ENCODE measurements around the gene PLK2.

Gene PLK2

DNA sequence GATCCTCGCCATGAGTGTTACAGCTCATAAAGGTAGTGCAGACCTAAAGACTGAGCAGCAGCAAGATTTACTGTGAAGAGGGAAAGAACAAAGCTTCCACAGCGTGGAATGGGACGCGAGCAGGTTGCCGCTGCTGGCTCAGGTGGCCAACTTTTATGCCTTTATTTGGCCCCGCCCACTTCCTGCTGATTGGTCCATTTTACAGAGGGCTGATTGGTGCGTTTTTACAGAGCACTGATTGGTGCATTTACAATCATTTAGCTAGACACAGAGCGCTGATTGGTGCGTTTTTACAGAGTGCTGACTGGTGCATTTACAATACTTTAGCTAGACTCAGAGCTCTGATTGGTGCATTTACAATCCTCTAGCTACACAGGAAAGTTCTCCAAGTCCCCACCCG is 13.9 kb downstream of the PLK2 start:
- H3K4me3 Mint-ChIP-seq, result no peak overlapping the region
- H3K36me3 Mint-ChIP-seq (ENCODE audit: low read depth), result peaks cover 7% of the 10 kb centered on the region

GRCh38 chr5:58444805-58445204 is 15.1 kb downstream of the PLK2 start:
- Mint-ChIP-seq H3K27ac (no peak overlapping the region), H3K36me3 (ENCODE audit: low read depth) (peaks cover 4% of the 10 kb centered on the region), H3K4me3 (no peak overlapping the region), H3K27me3 (ENCODE audit: low read depth) (no peaks in the 10 kb centered on the region), H3K4me1 (no peaks in the 10 kb centered on the region), H3K9me3 (peaks cover 3% of the 10 kb centered on the region)
- TF ChIP-seq CTCF (IDR thresholded peaks at IDR 0.05; ENCODE audit: unreplicated experiment in 3 of 3), result no peak

More for the DNA sequence above, 13.9 kb downstream of the PLK2 start:
- no peak for TF ChIP-seq CTCF (IDR thresholded peaks at IDR 0.05; ENCODE audit: unreplicated experiment in 3 of 3)
- Mint-ChIP-seq H3K27ac (no peak overlapping the region), H3K27me3 (ENCODE audit: low read depth) (no peaks in the 10 kb centered on the region), H3K9me3 (peaks cover 3% of the 10 kb centered on the region), H3K4me1 (no peaks in the 10 kb centered on the region)

- Mint-ChIP-seq H3K36me3 (ENCODE audit: low read depth) (no peaks in the 10 kb centered on the region), H3K9me3 (peaks cover 3% of the 10 kb centered on the region), H3K4me3 (no peak overlapping the region), H3K27ac (no peak overlapping the region), H3K4me1 (no peaks in the 10 kb centered on the region), H3K27me3 (ENCODE audit: low read depth) (no peaks in the 10 kb centered on the region)
- TF ChIP-seq CTCF (IDR thresholded peaks at IDR 0.05; ENCODE audit: unreplicated experiment in 3 of 3), result no peak
Observed at GRCh38 chr5:58440901-58441460, 18.9 kb downstream of the PLK2 start.

DNA sequence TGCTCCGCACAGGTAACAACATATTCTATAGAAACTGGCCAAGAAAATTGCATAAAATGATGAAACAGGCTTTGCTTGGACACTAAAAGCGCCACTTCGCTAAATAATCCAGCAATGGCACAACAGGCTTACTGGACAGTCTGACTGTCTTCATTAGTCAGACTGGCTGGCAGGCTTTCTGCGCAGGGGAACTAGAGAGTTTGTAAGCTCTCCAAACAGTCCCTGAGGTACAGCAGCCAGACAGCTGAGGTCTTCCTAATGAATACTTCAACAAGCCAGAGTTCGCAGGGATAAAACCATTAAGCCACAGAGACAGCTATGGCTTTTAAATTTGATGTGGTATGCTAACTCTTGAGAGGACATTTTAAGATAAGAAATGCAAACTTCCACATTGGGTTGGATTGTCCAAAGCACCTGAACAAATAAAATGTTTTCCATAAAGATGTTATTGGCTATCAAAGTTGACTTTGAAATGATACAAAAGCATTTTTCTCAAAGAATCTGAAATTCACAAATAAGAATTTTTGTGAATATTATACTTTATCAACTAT is 20.7 kb downstream of the PLK2 start:
- TF ChIP-seq CTCF (IDR thresholded peaks at IDR 0.05; ENCODE audit: unreplicated experiment in 3 of 3), result no peak
- no peaks in the 10 kb centered on the region for H3K27me3 Mint-ChIP-seq (ENCODE audit: low read depth)
- no peaks in the 10 kb centered on the region for H3K36me3 Mint-ChIP-seq (ENCODE audit: low read depth)
- no peak overlapping the region for H3K27ac Mint-ChIP-seq
- no peaks in the 10 kb centered on the region for H3K4me1 Mint-ChIP-seq
- no peak overlapping the region for H3K4me3 Mint-ChIP-seq
- peaks cover 3% of the 10 kb centered on the region for H3K9me3 Mint-ChIP-seq

- Mint-ChIP-seq H3K4me1 (no peaks in the 10 kb centered on the region), H3K27ac (no peak overlapping the region), H3K27me3 (ENCODE audit: low read depth) (no peaks in the 10 kb centered on the region), H3K36me3 (ENCODE audit: low read depth) (no peaks in the 10 kb centered on the region), H3K9me3 (peaks cover 3% of the 10 kb centered on the region), H3K4me3 (no peak overlapping the region)
- no peak for TF ChIP-seq CTCF (IDR thresholded peaks at IDR 0.05; ENCODE audit: unreplicated experiment in 3 of 3)
Observed at GRCh38 chr5:58437661-58438060, 22.2 kb downstream of the PLK2 start.

GRCh38 chr5:58431832-58432231 is 28.1 kb downstream of the PLK2 start:
- TF ChIP-seq CTCF (IDR thresholded peaks at IDR 0.05; ENCODE audit: unreplicated experiment in 3 of 3), result no peak
- H3K4me1 Mint-ChIP-seq, result peaks cover 5% of the 10 kb centered on the region

More at GRCh38 chr5:58431832-58432231, 28.1 kb downstream of the PLK2 start:
- Mint-ChIP-seq H3K27ac (no peak overlapping the region), H3K27me3 (ENCODE audit: low read depth) (no peaks in the 10 kb centered on the region), H3K9me3 (peaks cover 6% of the 10 kb centered on the region), H3K4me3 (no peak overlapping the region), H3K36me3 (ENCODE audit: low read depth) (no peaks in the 10 kb centered on the region)
